Activated CD4-positive, alpha-beta T cell treated with anti-CD3 and anti-CD28 coated beads, Interleukin-2, amount 50 U/mL, for 16 hours (primary cell): ENCODE data around the gene IRAK1BP1.
"Not testable (repeated sequence)": the region's sequence is repeated elsewhere in the genome, so short reads cannot be mapped to it uniquely, and the experiment has no call there.

Experiments
- DNase-seq: peaks from one replicate; pipeline ENCODE4 v3.0.0-alpha.2; 2020

IRAK1BP1 gene

DNA sequence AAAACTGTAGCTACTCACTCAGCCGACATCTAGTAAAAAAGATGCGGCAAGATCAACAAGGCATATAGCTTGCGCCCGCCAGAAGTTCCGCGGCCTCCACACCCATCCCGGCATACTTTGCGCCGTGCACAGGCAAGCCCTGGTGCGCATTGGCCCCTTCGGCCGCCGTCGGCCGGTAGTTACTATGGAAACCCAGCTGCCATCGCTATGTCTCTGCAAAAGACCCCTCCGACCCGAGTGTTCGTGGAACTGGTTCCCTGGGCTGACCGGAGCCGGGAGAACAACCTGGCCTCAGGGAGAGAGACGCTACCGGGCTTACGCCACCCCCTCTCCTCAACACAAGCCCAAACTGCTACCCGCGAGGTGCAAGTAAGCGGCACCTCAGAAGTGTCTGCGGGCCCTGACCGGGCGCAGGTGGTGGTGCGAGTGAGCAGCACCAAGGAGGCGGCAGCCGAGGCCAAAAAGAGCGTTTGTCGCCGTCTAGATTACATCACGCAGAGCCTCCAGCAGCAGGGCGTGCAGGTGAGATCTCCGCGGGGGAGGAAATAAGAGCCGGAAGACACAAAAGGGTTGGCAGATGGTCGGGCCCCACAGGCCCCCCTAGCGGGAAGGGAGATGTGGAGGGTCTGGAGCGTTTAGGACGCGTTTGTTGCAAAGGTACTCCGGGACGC, at the start of gene IRAK1BP1:
Gene IRAK1BP1, plus strand, starts transcription at position 182 of the 671 bp plus-strand sequence. Its CDS starts 26 bp downstream, at position 208.
- DNase-seq = peak; percentile 91

DNA sequence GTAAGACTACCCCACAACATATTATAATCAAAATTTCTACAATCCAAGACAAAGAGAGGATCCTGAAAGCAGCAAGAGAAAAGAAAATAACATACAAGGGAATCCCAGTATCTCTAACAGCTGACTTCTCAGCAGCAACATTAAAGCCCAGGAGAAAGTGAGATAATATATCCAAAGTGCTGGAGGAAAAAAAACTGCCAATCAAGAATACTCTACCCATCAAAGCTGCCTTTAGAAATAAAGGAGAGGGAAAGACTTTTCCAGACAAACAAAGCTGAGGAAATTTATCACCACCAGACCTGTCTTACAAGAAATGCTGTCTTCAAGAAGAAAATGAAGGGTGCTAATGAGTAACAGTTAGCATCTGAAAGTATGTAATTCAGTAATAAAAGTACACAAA, 43.3 kb upstream of the IRAK1BP1 start:
- no peak for DNase-seq

DNA sequence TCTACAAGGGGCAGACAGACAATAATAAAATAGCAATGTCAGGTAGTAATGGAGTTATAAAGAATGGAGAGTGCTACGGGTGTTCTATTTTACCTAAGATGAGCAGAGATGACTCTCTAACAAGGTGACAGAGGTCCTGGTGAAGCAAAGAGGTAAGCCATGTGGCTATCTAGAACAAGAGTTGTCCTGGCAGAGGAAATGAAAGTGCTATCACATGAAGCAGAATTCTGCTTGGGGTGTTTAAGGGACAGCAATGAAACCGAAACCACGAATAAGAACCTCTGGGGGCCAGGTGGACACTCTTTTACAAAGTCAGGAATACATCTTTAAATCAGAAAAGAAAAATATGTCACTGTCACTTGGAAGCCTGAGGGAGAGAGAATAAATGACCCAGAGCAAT, 37.9 kb upstream of the IRAK1BP1 start:
- no peak for DNase-seq

GRCh38 chr6:78830805-78831204, 36.5 kb upstream of the IRAK1BP1 start:
- DNase-seq = no peak

GRCh38 chr6:78831492-78831891, 35.9 kb upstream of the IRAK1BP1 start:
- DNase-seq = no peak

GRCh38 chr6:78832091-78832808, 35.1 kb upstream of the IRAK1BP1 start:
- DNase-seq = no peak

DNA sequence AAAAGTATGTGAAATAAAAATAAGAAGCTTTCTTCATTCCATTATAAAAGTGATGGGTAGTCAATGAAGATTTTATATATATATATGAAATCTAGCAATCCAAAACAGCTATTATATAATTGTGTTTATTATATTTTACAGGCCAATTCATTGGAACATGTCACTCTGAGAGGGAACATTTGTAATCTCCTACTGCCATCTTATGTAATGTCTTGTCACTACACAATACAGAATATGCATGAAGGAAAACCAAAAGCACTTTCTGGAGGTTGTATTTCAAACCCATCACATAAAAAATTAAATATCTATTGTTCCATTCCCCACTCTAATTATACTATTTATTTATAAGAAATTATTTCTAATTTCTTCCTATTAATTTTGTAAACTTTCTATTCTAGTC, 31.5 kb upstream of the IRAK1BP1 start:
- DNase-seq = no peak

DNA sequence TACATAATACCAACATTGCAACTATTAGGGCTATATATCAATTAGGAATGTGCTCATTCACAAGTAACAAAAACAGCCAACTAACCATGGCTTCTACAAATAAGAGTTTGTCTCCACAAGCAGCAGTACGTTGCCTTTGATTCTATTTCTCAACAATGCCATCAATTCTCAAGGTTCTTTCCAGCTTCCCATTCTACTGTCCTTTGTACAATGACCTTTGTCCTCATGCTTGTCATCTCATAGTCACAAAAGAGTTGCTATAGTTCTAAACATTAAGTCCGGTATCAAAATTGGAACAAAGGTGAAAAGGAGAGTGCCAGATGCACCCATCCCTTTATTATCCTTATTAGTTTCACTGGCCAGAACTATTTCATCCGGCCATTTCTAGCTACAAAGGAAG, 30.8 kb upstream of the IRAK1BP1 start:
- no peak for DNase-seq

DNA sequence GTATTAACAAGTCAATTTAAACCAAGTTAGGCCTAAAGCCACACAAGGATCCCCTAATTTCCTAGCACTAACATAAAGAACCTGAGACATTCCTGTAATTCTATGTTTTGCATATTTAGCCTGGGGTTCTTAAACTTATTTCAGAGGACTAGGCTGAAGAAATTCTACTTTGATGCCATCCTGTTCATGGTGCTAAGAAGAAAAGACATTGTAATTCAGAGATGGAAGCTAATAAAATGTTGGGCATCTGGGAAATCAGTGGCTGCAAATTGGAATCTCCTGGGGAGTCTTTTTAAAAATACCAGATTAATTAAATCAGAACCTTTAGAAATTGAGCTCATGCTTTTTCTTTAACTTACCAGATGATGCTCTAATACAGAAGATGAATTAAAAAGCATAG, 26.2 kb upstream of the IRAK1BP1 start:
- no peak for DNase-seq

DNA sequence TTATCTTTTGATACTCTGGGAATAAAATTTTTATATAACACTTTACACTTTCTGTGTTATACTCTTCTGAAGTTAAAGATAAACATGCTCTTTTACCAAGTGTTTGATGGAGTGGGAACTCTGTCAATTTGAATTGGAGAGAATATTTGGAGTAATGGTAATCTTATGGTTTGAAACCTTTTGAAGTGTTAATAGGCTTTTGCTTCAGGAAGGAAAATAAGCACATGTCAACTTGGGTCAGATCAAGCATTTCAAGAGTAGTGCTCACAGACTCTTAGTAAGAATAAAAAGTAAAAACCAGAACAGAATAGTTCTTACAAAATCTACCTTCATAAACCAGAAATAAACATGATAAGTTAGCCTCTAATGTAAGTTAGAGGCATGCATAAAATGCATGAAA, 24.4 kb upstream of the IRAK1BP1 start:
- DNase-seq = no peak

GRCh38 chr6:78844899-78845298, 22.5 kb upstream of the IRAK1BP1 start:
- DNase-seq = no peak

DNA sequence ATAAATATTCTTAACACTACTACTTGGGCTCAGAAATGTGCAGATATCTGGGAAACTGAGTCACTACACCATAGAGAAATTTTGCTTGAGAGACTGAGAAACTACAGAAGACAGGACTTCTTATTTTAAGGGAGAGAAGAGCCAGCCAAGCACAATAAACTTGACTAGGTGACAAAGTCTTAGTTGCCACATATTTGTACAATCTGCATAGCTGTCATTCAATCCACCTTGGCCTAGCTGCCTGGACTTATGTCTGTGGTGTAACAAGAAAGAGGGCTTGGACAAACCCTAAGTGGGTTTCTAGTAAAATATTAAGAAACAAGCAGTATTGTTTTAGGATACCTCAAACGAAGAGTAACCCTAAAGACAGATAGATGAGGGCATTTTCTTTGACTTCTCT, 21.8 kb upstream of the IRAK1BP1 start:
- no peak for DNase-seq

DNA sequence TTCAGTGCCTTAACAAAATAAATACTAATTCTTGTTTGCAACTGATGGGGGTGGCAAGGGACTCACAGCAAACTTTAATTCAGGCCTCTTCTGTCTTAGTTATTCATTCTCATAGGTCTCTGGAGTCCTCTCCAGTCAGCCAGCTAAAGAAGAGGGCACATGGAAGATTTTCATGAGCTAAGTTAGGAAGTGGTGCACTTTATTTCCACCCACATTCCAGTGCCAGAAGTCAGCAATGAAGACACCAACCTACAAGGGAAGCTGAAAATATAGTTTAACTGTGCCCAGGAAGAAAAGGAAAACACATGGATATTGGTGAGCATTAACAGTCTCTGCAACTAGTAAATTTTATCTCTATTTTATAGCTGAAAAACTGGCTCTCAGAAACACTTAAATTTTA, 16.7 kb upstream of the IRAK1BP1 start:
- no peak for DNase-seq

DNA sequence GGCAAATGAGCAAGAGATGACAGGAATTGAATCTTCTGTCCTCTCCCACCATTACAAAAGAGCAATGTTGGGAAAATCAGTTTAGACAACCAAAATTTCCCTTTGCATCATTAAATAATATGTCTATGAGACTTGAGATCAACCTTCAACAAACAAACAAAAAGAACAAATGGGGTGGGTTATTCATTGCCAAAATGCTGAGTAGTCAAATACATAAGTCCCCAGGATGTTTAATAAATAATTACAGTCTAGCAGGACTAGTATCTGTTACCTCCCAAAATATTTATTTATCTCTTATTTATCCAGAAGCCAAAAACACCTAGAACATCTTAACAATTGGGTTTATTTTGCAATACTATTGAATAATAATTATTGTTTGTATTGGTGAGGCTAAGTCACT, 16.2 kb upstream of the IRAK1BP1 start:
- no peak for DNase-seq

DNA sequence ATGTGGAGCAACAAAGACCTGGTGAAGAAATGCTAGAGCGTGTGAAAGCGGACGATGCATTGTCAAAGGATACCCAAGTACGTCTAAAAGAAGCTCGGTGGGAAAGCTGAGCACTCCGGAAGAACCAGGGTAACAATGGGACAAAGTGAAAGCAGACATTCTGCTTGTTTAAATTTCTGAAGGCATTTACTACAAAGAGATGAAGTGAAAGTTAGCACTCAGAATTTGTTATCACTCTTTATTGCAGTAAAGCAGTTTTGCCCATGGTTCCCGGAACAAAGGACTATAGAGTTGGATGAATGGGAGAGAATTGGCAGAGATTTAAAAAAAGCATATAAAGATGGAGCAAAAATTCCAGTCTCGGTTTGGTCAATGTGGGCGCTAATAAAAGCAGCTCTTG, 12.8 kb upstream of the IRAK1BP1 start:
- DNase-seq = no peak

DNA sequence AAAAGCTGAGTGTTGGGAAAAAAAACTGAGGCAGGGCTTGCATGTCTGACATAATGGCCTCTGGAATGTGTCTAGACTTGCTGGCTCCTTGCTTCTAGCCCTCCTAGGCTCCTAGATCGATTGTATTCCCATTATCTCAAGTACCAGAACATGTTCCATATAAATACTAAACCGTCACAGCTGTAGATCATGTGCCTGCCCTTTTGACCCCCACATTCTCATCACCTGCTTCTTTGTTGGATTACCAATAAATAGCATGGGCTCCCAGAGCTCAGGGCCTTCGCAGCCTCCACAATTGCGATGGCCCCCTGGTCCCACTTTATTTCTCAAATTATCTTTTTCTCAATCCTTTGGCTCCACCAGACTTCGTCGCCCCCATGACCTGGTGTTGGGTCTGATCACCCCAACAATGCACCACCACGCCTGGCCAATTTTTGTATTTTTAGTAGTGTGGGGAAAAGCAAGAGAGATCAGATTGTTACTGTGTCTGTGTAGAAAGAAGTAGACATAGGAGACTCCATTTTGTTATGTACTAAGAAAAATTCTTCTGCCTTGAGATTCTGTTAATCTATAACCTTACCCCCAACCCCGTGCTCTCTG, 8.9 kb upstream of the IRAK1BP1 start:
- DNase-seq = not testable (repeated sequence)

DNA sequence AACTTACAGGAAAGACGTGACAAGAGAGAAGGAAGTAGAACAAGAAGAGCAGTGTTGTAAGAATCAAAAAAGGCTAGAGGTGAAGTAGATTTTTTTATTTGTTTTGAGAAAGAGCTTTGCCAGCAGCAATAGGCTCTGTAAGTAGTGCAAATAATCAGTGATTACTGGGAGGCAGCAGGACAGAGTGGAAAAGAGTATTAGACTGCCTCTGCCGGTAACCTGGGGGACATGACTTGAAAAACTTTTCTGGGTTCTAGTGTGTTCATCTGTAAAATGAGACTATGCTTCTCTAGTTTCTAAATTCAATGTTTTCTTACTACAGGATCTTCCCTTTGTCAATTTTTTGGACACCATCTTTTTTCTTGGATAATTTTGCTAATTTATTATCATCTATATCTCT, 5.8 kb upstream of the IRAK1BP1 start:
- no peak for DNase-seq

- DNase-seq = no peak
Measured at GRCh38 chr6:78863576-78863975, 3.8 kb upstream of the IRAK1BP1 start.

DNA sequence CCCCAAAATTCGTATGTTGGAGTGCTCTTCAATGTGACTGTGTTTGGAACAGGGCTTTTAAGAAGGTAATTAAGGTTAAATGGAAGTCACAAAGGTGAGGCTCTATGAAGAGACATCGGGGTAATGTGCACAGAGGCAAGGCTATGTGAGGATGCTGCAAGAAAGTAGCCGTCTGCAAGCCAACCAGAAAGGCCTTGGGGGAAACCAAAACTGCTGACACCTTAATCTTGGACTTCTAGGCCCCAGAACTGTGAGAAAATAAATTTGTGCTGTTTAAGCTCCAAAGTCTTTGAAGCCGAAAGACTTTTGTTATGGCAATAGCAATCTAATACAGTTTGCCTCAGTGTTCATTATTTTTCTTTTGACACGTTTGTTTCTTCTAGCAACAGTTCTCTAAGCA, 2.4 kb upstream of the IRAK1BP1 start:
- DNase-seq = no peak

- DNase-seq = no peak
Measured at GRCh38 chr6:78867020-78867369, 356 bp upstream of the IRAK1BP1 start.

GRCh38 chr6:78868116-78868515, 765 bp downstream of the IRAK1BP1 start:
- DNase-seq = no peak

DNA sequence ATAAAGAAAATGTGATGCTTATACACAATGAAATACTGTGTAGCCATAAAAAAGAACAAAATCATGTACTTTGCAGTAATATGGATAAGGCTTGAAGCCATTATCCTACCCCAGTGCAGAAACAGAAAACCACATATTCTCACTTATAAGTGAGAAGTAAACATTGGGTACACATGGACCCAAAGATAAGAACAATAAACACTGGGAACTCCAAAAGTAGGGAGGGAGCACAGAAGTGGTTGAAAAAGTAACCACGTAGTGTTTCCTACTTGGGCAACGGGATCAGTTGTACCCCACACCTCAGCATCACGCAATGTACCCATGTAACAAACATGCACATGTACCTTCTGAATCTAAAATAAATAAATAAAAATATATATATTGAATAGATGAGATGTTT, 8.2 kb downstream of the IRAK1BP1 start:
- no peak for DNase-seq

GRCh38 chr6:78883651-78884050, 16.3 kb downstream of the IRAK1BP1 start:
- no peak for DNase-seq

- not testable (repeated sequence) for DNase-seq
Measured at GRCh38 chr6:78889901-78890300, 22.6 kb downstream of the IRAK1BP1 start.

DNA sequence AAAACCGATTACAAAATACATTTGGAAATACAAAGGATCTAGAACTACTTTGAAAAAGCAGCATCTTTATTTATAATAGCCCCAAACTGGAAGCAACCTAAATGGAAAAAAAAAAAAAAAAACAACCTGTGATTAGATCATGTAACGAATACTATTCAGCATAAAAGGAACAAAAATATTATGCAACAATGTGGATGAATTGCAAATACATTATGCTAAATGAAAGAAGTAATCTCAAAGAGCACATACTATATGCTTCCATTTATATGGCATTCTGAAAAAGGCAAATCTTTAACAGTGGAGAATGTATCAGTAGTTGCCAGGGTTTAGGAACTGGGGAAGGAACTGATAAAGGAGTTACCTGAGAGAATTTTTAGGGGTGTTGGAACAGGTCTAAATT, 28.9 kb downstream of the IRAK1BP1 start:
- DNase-seq = no peak
